SW480 (cell line): ENCODE results near the gene FAM204A.

ENCODE experiments used
- DNase-seq: peaks from one replicate; pipeline ENCODE4 v3.0.0-alpha.2; 2016; ENCODE audit warnings: low spot score

The FAM204A gene

DNA sequence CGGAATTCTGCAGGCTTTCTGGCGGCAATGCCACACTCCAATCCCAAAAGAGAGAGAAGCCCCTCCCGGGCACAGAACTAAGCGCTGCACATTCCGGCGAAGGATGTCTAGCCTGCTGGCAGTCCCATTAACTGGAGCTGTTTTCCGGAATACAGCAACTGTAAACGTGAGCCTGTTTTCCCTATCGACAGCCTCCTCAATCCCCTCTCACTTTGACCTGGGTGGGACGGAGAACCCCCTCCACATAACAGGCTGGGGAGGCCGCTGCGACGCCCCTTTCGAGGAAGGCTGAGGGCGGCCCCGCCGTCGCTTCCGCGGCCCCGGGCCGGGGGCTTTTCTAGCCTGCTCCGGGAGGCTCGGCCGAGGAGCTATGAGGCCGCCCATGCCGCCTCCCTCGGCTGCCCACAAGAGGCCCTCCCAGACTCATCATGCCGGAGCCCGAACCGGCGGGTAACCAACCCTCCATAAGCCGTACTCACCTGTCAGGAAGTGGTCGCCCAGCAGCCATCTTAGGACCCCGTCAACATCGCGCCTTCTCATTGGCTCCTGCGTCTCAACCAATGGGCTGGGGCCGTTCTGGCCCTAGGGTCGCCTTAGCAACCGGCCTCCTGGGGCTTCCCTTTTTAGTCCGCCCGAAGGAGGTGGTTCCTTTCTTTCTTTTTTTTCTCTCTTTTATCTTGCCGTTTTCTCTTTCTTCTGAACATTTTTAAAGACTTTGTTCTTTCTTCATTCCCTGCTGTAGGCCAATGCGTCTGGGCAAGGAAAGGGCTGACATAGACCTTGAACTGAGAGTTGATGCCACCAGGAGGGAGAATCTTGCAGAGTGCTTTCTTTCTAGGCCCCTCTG is at the start of gene FAM204A:
Gene FAM204A, minus strand, starts transcription at position 534 of the 847 bp plus-strand sequence. CDS start 5,909 bp downstream, outside the sequence.
- DNase-seq, result peak; percentile 88

GRCh38 chr10:118383699-118384098 is 41.6 kb upstream of the FAM204A start:
- no peak for DNase-seq

DNA sequence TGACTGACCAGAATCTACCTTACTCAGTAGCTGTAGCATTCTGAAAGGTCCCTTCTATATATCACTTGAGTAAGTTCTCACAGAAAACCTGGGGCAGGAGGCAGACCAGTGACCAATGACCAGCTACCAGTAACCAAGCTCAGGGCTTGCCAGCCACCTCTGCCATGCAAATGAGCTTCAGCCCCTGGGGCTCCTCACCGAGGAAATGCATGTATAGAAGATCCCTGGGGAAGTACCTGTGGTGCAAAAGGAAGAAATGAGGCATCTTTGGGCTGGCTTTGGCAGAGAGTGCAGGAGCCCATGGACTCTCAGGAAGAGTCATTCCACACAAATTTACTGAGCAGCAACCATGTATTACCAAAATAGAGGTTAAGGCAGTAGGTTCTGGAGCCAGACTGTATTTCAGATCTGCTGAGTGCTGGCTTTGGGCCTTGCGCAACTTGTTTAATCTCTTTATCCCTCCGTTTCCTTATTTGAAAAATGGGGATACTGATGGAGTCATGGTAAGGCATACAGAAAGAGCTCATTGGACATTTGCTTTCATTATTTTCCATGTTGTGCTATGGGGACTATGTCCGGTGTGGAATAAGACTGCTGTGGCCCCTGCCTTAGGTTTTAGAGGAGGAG is 41.1 kb upstream of the FAM204A start:
- DNase-seq, result no peak

DNA sequence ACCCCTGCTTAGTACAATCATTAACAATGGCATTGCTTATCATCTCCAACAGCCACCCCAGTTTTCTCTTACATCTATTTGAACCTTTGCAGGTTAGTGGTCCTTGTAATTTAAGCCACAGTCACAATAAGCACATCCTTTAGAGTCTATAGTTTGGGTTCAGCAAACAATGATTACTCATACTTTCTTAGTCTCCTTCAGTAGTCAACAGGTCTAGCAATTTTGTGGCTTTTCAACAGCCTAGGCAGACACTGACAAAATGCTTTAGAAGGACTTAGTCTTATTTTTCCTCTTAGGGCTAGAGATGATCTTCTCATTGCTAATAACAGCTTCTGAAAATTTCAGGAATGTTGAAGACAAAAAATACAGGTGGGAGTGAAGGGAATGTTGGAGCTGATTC is 32.3 kb upstream of the FAM204A start:
- DNase-seq, result peak; percentile 1

DNA sequence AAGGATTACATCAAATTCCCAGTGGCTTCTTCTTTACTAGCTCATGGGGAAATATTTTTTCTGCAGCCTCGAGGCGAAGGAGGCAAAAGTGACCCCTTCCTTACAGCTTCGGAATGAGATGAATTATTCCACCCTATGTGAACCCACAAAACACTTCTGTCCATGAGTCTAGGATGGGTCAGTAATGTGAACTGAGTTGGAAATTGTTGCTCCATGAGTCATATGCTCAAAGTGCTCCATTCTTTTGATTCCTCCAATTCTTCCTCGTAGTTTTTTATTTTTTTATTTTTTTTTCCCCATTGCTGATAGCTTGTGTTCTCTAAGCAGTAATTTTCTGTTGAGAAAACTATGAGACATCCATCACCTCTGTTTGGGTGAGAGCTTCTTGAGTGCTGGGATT is 31.7 kb upstream of the FAM204A start:
- peak; percentile 54 for DNase-seq

DNA sequence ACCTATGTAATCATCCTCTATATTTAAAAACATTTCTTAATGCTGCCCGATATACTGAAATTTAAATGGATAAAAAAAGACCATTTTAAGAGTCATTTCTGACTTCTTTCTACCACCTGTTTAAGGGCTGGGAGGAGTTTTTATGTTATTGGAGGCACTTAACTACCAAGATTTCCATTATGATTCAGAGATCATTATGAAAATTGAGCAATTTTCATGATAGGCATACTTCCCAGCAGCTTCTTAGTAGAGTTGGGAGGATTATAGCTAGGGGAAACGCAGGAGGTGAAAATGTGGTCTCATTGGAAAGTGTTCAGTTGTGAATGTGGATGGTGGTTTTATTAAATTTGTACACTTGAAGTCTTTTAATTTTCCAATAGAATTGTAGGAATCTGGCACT is 28.4 kb upstream of the FAM204A start:
- DNase-seq, result no peak

DNA sequence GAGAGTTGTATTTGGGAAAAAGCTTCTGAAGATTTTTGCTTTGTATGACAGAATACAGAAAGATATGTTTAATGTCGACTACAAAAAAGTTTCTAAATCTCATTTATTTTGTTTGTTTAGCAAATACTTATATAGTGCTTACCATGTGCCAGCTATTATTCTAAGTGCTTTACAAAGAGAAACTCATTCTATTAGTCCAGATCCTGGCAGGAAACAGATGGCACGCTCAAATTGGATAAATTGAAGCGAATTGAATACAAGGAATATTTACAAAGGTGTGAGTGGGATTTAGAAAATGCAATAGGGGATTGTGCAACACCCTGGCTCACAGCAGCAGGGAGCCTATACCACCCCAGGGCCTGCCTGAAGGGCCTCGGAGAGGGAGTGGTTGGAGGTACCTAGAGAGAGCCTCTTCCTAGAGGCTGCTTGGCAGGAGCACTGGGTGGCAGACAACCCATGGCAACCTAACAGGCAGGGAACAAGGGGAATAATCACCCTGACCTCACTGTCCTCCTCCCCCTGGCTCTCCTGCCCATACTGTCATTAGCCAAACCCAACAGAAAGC is 27.6 kb upstream of the FAM204A start:
- no peak for DNase-seq

- DNase-seq, result no peak
Observed at GRCh38 chr10:118365702-118366101, 23.6 kb upstream of the FAM204A start.

DNA sequence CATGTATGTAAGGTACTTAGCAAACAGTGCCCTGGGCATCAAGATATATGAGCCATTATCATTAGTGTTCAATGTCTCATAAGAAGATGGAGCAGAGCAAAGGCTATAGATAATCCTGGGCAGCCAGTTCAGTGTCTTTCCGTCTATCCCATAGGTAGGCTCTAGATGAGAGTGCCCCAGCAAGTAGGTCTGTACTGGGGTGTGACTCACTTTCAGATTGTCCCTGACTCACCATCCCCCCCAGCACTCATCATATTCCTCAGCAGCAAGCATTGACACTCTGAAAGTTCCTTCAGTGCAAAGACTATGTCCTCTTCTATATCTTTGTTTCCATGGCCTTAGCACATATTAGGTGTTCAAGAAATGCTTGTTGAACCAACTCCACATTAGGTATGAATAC is 20.0 kb upstream of the FAM204A start:
- DNase-seq, result no peak

DNA sequence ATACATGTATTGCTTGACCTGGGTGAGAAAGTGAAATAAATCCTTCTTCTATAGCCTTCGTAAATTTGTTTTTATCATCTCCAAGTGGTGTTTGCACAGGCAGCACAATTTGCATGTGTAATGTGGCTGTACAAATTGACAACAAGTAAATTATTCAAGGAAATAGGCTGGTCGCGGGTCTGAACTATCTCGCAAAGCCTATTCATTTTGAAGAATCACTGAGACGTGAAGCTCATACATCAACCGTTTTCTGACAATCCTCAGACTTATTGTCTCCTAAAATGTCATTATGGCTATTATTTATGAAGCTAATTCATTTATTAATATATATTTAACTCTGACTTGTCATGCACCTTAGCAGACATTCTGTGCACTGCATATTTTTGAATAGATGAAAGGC is 16.2 kb upstream of the FAM204A start:
- no peak for DNase-seq

DNA sequence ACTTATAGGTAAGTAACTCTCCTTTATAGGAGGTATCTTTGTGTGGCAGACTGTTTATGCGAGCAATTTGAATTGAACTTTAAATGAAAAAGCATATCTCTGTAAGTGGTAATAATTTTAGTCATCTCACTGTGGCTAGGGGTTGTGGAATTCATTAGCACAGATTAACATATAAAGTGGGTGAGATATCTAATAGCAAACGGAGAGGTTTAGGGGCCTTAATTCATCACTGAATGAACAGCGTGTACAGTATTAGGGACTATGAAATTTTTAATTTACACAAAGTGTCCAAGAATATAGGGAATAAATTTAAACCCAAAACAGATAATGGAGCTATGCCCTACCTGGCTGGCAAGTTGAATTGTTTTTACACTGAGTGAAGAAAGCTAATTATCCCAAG is 15.7 kb upstream of the FAM204A start:
- DNase-seq, result no peak

DNA sequence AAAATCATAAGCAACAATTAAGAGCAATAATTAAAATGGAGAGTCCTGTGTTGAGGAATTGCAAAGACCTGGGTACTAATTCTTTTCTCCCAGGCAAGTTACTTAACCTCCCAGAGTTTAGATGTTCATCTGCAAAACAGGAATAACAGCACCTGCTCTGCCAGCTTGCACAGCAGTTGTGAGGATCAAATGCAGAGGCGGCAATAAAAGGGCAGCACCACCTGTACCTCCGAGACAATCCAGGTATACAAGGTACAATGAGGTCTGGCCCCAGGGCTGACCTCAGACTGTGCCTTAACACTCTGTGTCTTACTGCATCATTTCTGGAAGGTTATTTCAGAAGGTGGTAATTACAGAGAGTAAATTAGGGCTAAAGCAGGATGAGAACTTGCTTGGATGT is 14.5 kb upstream of the FAM204A start:
- no peak for DNase-seq

DNA sequence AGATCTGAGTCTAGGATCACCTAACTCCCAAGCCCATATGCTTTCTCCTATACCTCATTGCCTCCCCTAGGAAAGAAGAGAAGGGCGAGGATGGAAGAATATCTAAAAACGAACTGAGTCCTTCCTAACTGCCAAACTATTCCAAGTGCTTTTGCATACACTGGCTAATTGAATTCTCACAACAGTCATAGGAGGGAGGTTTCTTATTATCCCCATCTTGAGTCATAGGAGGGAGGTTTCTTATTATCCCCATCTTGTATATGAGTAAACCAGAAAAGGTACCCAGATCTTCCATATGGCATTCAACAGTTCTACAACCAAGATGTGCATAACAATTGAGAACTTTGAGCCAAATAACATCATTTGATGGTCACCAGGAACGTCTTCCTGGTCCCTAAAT is 13.1 kb upstream of the FAM204A start:
- no peak for DNase-seq

- DNase-seq, result no peak
Observed at GRCh38 chr10:118349235-118349634, 7.1 kb upstream of the FAM204A start.

- DNase-seq, result no peak
Observed at GRCh38 chr10:118343549-118343948, 1.4 kb upstream of the FAM204A start.

- no peak for DNase-seq
Observed at GRCh38 chr10:118343115-118343514, 991 bp upstream of the FAM204A start.

DNA sequence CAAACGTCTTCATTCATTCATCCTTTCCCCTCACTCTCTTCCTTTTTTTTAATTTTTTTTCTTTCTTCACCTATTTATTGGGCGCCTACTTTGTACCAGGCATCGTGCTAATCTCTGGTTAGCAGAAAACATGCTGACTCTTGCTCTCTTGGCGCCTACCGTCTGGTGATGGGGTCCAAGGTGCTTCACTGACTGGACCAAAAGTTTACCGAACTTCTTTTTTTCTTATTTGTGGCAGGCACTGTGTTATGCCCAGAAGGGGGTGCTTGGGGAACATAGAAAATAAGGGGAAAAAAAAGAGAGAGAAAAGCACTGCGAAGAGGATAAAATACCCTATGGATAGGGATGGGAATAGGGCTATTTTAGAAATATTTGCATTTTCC is 505 bp upstream of the FAM204A start:
- no peak for DNase-seq

- peak; percentile 16 for DNase-seq
Observed at GRCh38 chr10:118340486-118340885, 1.6 kb downstream of the FAM204A start.

DNA sequence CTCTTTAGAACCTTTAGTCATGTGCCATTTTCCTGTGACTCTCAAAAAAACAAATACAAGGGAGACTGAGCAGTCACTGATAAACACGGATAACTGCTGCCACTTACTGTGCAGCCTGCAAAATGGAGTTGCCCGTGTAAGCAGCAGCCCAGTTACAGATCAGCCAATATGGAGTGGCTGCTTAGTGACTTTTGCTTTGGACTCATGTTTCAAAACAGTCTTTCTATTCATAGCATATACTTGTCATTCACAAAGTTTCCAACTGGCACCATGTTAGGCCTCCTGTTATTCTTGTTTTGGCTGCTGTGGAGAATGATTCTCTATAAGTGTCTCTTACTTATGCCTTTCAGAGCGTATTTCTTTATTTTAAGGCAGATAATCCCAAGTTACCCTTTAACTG is 3.0 kb downstream of the FAM204A start:
- DNase-seq, result peak; percentile 4

- DNase-seq, result no peak
Observed at GRCh38 chr10:118337356-118337755, 4.8 kb downstream of the FAM204A start.

DNA sequence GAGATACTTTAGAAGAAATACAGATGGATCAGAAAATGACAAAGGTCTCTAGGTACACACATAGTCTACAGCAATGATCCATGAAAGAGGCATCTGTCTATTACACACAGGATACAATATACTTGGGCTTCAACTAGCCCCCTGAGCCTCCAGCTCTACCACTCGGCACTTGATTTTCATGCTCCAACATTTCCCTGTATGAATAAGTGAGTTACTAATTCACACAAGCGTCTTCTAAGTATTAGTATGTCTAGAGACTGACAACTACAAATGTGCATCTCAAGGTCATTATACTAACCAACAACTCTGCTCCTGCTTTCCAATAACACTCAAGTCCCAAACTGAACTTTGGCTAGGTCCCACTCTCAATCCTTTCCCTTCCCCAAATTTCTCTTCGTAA is 8.3 kb downstream of the FAM204A start:
- no peak for DNase-seq

DNA sequence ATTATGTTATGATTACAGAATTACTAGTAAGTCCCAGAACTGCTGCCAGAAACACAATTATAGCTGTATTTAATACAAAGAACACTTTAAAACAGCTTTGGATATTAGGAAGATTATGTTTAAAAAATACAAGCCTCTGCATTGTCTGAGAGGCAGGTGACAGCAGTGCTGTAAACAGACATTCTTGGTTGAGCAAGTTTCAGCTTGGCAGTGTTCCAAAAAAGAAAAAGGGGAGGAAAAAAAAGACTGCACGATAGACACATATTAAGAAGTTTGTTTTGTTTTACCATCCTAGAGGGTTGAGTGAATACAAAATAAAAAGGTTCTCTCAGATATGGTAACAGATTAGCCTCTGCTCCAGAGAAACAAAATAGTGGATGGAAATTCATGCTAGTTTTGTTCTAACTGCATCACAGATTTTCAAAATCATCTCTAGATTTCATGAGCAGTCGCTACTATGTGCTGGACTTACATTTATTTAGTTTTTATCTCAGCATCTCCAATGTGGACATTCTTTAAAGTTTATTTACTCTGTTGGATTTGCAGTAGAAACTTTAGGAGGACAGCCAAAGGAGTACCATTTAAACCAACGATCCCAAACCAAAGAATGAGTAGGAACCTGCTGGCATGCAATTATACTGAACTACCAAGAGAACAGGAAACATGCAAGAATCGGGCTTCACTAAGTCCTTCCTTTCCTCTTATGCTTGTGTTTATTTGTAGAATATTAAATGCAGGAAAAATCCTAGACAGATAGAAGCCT is 9.0 kb downstream of the FAM204A start:
- peak; percentile 11 for DNase-seq

- DNase-seq, result peak; percentile 10
Observed at GRCh38 chr10:118332236-118332635, 9.9 kb downstream of the FAM204A start.
